Measurements from ENCODE around the gene RNASE8. TPM values are rescaled to one million over a fixed set of nuclear protein-coding genes. Genes with fewer than 3 reads are reported as not detected.
A peak's percentile ranks its signal among the peaks of the same experiment; 100 is the strongest.

The RNASE8 gene
- total RNA-seq, 1 experiment from 2014 or later = not detected

GRCh38 chr14:21025371-21026273, 32.0 kb upstream of the RNASE8 start (continued):
- TF ChIP-seq, protein P1, sequence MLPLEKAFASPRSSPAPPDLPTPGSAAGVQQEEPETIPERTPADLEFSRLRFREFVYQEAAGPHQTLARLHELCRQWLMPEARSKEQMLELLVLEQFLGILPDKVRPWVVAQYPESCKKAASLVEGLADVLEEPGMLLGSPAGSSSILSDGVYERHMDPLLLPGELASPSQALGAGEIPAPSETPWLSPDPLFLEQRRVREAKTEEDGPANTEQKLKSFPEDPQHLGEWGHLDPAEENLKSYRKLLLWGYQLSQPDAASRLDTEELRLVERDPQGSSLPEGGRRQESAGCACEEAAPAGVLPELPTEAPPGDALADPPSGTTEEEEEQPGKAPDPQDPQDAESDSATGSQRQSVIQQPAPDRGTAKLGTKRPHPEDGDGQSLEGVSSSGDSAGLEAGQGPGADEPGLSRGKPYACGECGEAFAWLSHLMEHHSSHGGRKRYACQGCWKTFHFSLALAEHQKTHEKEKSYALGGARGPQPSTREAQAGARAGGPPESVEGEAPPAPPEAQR (CRISPR knock-in tag; IDR thresholded peaks at IDR 0.05) = no peak
- TF ChIP-seq ATF6 (CRISPR knock-in tag; IDR thresholded peaks at IDR 0.05) = no peak
- TF ChIP-seq NR1H2 (CRISPR knock-in tag; IDR thresholded peaks at IDR 0.05) = no peak
- no peak for TF ChIP-seq JAZF1 (CRISPR knock-in tag; IDR thresholded peaks at IDR 0.05)
- no peak for TF ChIP-seq FOXK1 (CRISPR knock-in tag; IDR thresholded peaks at IDR 0.05)
- no peak for TF ChIP-seq TEAD4 (CRISPR knock-in tag; IDR thresholded peaks at IDR 0.05)
- TF ChIP-seq, protein P2, sequence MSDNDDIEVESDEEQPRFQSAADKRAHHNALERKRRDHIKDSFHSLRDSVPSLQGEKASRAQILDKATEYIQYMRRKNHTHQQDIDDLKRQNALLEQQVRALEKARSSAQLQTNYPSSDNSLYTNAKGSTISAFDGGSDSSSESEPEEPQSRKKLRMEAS (CRISPR knock-in tag; IDR thresholded peaks at IDR 0.05) = no peak; the same call in 1 of the 2 replicates
- TF ChIP-seq E2F1 (CRISPR knock-in tag; IDR thresholded peaks at IDR 0.05) = no peak
- TF ChIP-seq FOXJ3 (CRISPR knock-in tag; IDR thresholded peaks at IDR 0.05; ENCODE audit: borderline replicate concordance) = no peak
- TF ChIP-seq, protein P3, sequence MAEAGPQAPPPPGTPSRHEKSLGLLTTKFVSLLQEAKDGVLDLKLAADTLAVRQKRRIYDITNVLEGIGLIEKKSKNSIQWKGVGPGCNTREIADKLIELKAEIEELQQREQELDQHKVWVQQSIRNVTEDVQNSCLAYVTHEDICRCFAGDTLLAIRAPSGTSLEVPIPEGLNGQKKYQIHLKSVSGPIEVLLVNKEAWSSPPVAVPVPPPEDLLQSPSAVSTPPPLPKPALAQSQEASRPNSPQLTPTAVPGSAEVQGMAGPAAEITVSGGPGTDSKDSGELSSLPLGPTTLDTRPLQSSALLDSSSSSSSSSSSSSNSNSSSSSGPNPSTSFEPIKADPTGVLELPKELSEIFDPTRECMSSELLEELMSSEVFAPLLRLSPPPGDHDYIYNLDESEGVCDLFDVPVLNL (CRISPR knock-in tag; IDR thresholded peaks at IDR 0.05; ENCODE audit: borderline replicate concordance, low read depth) = no peak

DNA sequence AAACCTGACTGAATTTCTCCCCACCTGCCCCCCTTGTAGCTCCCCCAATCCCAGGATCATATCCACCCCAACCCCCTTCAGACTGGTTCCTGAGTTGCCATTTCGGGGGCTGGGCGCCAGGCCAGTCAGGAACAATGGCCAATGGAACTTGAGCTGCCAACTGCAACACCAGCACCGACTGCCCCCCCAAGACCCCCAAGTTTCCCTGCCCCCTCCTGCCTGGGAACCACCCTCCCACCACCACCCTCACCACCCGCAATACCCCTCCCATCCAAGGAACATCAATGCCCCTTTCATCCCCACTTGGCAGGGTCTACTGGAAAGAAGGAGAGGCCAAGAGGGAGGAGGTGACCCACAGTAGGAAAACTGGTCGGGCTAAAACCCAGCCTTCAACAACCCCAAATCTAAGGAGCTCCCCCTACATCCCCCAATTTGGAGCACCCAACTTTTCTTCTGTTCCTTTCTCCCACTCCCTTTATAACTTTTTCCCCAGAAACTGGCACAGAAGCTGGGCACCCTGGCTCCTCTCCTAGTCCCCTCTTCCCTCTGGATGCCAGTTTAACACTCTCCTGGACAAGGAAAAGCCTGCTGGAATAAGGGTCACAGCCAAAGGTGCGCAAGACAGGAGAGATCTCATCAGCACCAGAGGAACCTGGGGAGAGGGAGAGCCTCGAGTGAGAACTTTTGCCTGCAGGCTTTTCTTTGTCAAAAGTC, 31.2 kb upstream of the RNASE8 start:
- ATAC-seq (no peak), DNase-seq (ENCODE audit: low spot score) (no peak)
- Mint-ChIP-seq H3K36me3 (peaks cover 2% of the 10 kb centered on the region; the same call in 1 of the 2 replicates), H3K27me3 (ENCODE audit: low read depth) (peaks cover 41% of the 10 kb centered on the region), H3K9me3 (no peaks in the 10 kb centered on the region), H3K4me1 (peaks cover 39% of the 10 kb centered on the region), H3K27ac (peak overlapping the region; percentile 40; the same call in 1 of the 2 replicates), H3K4me3 (peak overlapping the region; percentile 93)
- POLR2A ChIA-PET = interaction anchor here (0.6 to 1.7 kb wide), 6 partner anchors 12 to 56 kb away, joined by 3 to 12 read pairs (median 8); partner anchors contain the start of gene ARHGEF40
- CTCF ChIA-PET = interaction anchor here (0.6 to 12.2 kb wide), 13 partner anchors 11 to 336 kb away, joined by 3 to 104 read pairs (median 6); partner anchors contain the start of gene ARHGEF40
- no peak for TF ChIP-seq OVOL2 (CRISPR knock-in tag; IDR thresholded peaks at IDR 0.05; ENCODE audit: borderline replicate concordance)
- TF ChIP-seq CREM (CRISPR knock-in tag; IDR thresholded peaks at IDR 0.05) = no peak
- TF ChIP-seq, protein P4, sequence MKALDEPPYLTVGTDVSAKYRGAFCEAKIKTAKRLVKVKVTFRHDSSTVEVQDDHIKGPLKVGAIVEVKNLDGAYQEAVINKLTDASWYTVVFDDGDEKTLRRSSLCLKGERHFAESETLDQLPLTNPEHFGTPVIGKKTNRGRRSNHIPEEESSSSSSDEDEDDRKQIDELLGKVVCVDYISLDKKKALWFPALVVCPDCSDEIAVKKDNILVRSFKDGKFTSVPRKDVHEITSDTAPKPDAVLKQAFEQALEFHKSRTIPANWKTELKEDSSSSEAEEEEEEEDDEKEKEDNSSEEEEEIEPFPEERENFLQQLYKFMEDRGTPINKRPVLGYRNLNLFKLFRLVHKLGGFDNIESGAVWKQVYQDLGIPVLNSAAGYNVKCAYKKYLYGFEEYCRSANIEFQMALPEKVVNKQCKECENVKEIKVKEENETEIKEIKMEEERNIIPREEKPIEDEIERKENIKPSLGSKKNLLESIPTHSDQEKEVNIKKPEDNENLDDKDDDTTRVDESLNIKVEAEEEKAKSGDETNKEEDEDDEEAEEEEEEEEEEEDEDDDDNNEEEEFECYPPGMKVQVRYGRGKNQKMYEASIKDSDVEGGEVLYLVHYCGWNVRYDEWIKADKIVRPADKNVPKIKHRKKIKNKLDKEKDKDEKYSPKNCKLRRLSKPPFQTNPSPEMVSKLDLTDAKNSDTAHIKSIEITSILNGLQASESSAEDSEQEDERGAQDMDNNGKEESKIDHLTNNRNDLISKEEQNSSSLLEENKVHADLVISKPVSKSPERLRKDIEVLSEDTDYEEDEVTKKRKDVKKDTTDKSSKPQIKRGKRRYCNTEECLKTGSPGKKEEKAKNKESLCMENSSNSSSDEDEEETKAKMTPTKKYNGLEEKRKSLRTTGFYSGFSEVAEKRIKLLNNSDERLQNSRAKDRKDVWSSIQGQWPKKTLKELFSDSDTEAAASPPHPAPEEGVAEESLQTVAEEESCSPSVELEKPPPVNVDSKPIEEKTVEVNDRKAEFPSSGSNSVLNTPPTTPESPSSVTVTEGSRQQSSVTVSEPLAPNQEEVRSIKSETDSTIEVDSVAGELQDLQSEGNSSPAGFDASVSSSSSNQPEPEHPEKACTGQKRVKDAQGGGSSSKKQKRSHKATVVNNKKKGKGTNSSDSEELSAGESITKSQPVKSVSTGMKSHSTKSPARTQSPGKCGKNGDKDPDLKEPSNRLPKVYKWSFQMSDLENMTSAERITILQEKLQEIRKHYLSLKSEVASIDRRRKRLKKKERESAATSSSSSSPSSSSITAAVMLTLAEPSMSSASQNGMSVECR (CRISPR knock-in tag; IDR thresholded peaks at IDR 0.05; ENCODE audit: borderline replicate concordance) = no peak
- TF ChIP-seq JUN (CRISPR knock-in tag; IDR thresholded peaks at IDR 0.05) = no peak
- TF ChIP-seq IRF2 (CRISPR knock-in tag; IDR thresholded peaks at IDR 0.05; ENCODE audit: borderline replicate concordance, low read depth) = no peak
- TF ChIP-seq, protein P1 (CRISPR knock-in tag; IDR thresholded peaks at IDR 0.05) = no peak
- TF ChIP-seq STAT6 (CRISPR knock-in tag; conservative IDR thresholded peaks at IDR 0.05; ENCODE audit: low read depth) = no peak

All from WTC11 (cell line).